ENCODE results near the gene CD247.
A peak's percentile ranks its signal among the peaks of the same experiment; 100 is the strongest.

DNA sequence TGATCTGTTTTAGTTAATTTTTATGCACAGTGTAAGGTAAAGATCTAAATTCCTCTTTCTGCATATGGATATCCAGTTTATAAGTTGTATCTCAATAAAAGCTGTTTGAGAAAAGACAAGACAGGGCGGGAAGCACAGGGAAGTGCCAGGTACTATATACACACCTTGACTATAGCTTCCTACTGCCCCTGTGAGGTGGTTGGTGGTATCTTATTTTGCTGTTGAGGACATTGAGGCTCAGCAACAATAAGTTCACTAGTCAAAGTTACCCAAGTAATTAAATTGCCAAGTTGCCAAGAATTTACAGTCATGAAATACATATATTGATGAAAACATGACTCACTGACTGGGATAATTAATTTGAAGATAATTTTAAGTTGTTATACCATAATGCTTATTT, 109.1 kb downstream of the CD247 start:
- TF ChIP-seq, protein P1, sequence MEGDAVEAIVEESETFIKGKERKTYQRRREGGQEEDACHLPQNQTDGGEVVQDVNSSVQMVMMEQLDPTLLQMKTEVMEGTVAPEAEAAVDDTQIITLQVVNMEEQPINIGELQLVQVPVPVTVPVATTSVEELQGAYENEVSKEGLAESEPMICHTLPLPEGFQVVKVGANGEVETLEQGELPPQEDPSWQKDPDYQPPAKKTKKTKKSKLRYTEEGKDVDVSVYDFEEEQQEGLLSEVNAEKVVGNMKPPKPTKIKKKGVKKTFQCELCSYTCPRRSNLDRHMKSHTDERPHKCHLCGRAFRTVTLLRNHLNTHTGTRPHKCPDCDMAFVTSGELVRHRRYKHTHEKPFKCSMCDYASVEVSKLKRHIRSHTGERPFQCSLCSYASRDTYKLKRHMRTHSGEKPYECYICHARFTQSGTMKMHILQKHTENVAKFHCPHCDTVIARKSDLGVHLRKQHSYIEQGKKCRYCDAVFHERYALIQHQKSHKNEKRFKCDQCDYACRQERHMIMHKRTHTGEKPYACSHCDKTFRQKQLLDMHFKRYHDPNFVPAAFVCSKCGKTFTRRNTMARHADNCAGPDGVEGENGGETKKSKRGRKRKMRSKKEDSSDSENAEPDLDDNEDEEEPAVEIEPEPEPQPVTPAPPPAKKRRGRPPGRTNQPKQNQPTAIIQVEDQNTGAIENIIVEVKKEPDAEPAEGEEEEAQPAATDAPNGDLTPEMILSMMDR (IDR thresholded peaks at IDR 0.05) = peak; percentile 32
- TF ChIP-seq EZH2phosphoT487 (IDR thresholded peaks at IDR 0.05) = no peak
- TF ChIP-seq EZH2 (IDR thresholded peaks at IDR 0.05) = no peak
